Aorta (tissue), 5 donors: ENCODE results near the gene ANO8. TPM values are rescaled to one million over a fixed set of nuclear protein-coding genes. Genes with fewer than 3 reads are reported as not detected.
A peak's percentile ranks its signal among the peaks of the same experiment; 100 is the strongest.
"Not testable (repeated sequence)": the region's sequence is repeated elsewhere in the genome, so short reads cannot be mapped to it uniquely, and the experiment has no call there.

Experiments used
- ATAC-seq: fragments of 200-7000 bp; cut with Tn5 transposase; one replicate; pipeline ENCODE4 v1.9.1; 2022; ENCODE audit warnings: moderate library complexity; ENCODE audit not compliant: low FRiP score
- DNase-seq, 2 donors: peaks; one replicate each; pipeline ENCODE4 v3.0.0-alpha.2; 2020
- H3K27ac ChIP-seq, 2 donors: one replicate each; pipeline ENCODE4 v1.5.1; 2013; ENCODE audit warnings: low read length in 2 of 2, mild to moderate bottlenecking in 2 of 2, moderate library complexity in 2 of 2, control low read depth in 1 of 2, inconsistent platforms in 1 of 2, low read depth in 1 of 2
- H3K27me3 ChIP-seq, 2 donors: one replicate each; pipeline ENCODE4 v1.6.1; 2013; ENCODE audit warnings: control low read depth in 1 of 2, low read length in 1 of 2, mild to moderate bottlenecking in 1 of 2, moderate library complexity in 1 of 2; ENCODE audit not compliant: insufficient read depth in 2 of 2, control insufficient read depth in 1 of 2
- H3K36me3 ChIP-seq, 2 donors: one replicate each; pipeline ENCODE4 v1.6.1; 2013; ENCODE audit warnings: control low read depth in 1 of 2, low read length in 1 of 2, mild to moderate bottlenecking in 1 of 2; ENCODE audit not compliant: insufficient read depth in 2 of 2, control insufficient read depth in 1 of 2
- H3K4me1 ChIP-seq, 2 donors: one replicate each; pipeline ENCODE4 v1.6.1; 2013; ENCODE audit warnings: low read length in 2 of 2, control low read depth in 1 of 2, mild to moderate bottlenecking in 1 of 2, moderate library complexity in 1 of 2; ENCODE audit not compliant: insufficient read depth in 2 of 2, control insufficient read depth in 1 of 2
- H3K4me3 ChIP-seq, 2 donors: one replicate each; pipeline ENCODE4 v1.5.1; 2013; ENCODE audit warnings: low read length in 2 of 2, control low read depth in 1 of 2, mild to moderate bottlenecking in 1 of 2
- H3K9me3 ChIP-seq: one replicate; pipeline ENCODE4 v1.6.1; 2013; ENCODE audit warnings: mild to moderate bottlenecking, low read length; ENCODE audit not compliant: control insufficient read depth
- WGBS, 2 donors: extraction: QIAGEN DNeasy Blood & Tissue Kit; methylation state at CpG; one replicate each; pipeline ENCODE4 v1.1.7; 2013; 5-methylcytosine and 5-hydroxymethylcytosine counted together
- intact Hi-C, 2 donors: fragments of 100-400 bp; cut with DNase I; formaldehyde crosslinking; loops; one replicate each; pipeline versions ENCODE4 v1.14.2 to v1.15.0; 2022
- polyA plus RNA-seq, 2 donors: library from polyadenylated mRNA; stranded (reverse); fragments of 200-250 nt; gene quantifications; one replicate each; pipeline ENCODE4 v1.2.3, GENCODE V29; 2013
- total RNA-seq, 2 donors: library from RNA; stranded (reverse); fragmentation: NEBNext Ultra II Directional; extraction: Animal tissue kit (Norgen Biotek cat#: 25700); gene quantifications; one replicate each; pipeline ENCODE4 v1.2.1, GENCODE V29; 2021
- donor health status: healthy with polysubstance abuse.
- donor health status: Bipolar disorder and iron deficiency.
- donor health status: DM: no; HTN: no; CAD: no.
- donor health status: DM: no; HTN: no; CAD: no.
- donor health status: DM: yes; HTN: yes; CAD: no.

The ANO8 gene
- total and polyA plus RNA-seq, 4 donors, result 1.3 to 19.4 (median 14.2) TPM

DNA sequence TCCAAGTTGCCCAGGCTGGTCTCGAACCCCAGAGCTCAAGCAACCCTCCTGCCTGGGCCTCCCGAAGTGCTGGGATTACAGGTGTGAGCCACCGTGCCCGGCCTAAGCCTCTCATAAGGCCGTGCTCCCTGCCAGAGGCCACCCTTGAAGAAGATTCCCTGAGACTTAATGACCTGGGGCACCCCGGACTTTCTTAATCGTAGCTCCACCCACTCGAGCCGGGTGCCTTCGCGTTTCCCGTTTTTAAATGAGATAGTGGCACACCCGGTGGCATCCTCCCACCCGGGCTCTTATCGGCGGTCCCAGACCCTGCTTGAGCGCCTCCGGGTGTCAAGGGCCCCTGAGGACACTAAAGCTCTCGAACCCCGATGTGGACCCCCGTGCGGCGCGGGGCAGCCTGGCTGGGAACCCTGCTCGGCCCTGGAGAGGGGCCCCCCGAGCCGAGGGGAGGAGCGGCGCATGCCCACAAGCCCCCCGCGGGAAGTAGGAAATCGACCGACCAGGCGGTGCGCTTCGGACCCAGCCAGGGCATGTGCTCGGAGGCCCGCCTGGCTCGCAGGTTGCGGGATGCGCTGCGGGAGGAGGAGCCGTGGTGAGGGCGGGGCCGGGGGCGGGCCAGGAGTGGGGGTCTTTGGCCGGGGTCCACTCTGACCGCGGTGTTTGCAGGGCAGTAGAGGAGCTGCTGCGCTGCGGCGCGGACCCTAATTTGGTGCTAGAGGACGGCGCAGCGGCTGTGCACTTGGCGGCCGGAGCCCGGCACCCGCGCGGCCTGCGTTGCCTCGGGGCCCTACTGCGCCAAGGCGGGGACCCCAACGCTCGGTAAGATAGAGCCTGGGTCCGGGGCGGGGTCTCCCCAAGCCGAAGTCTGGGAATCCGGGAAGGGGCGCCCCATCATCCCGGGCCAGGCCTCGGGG is 53.0 kb downstream of the ANO8 start, which contains the start of gene ANKLE1:
ANKLE1 (plus strand) TSS at position 511 of the 914 bp plus-strand sequence; CDS start at position 531, 20 bp downstream.
- no peak within 1 kb of the TSS for H3K27ac ChIP-seq
- WGBS, 2 donors, result 7 to 8% methylated on average over 66 to 75 of the region's 75 CpGs

DNA sequence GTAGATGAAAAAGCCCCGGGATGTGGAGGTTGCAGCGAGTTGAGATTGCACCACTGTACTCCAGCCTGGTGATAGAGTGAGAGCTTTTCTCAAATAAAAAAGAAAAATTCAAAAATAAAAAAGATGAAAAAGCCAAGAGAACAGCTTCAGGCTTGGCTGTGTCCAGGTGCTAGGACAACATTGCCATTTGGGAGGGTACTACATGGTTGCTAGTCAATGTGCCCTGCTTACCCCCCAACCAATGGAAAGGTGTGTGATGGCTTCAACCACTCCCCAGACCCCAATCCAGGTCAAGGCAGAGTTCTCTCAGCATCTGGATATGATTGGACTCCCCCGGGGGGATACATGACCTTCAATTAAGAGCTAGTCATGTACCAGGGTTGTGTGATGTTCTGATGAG is 55.2 kb downstream of the ANO8 start:
- Histone ChIP-seq H3K27me3 (no peaks in the 10 kb centered on the region), H3K27ac (no peak overlapping the region), H3K9me3 (no peaks in the 10 kb centered on the region), H3K36me3 (peaks cover 0 to 6% of the 10 kb centered on the region in 2 donors), H3K4me1 (no peaks in the 10 kb centered on the region), H3K4me3 (no peak overlapping the region)
- no peak for DNase-seq
- no peak for ATAC-seq
- intact Hi-C loops, result no loop called here
- 67 to 78% methylated on average over 3 of the region's 3 CpGs for WGBS, 2 donors

More for the DNA sequence above, 53.0 kb downstream of the ANO8 start, which contains the start of gene ANKLE1:
- peak; percentile 31 for ATAC-seq
- intact Hi-C loops, result loop anchor here (2.0 to 5.0 kb wide), 4 partner anchors 69 to 215 kb away; no protein-coding TSS in a partner anchor
- Histone ChIP-seq H3K4me3 (peak within 1 kb of the TSS in 1 of 2 donors; percentile 1), H3K4me1 (no peaks in the 10 kb centered on the region), H3K36me3 (peaks cover 0 to 2% of the 10 kb centered on the region in 2 donors), H3K27me3 (no peaks in the 10 kb centered on the region), H3K9me3 (no peaks in the 10 kb centered on the region)
- peak in 1 of 2 donors; percentile 76 for DNase-seq

DNA sequence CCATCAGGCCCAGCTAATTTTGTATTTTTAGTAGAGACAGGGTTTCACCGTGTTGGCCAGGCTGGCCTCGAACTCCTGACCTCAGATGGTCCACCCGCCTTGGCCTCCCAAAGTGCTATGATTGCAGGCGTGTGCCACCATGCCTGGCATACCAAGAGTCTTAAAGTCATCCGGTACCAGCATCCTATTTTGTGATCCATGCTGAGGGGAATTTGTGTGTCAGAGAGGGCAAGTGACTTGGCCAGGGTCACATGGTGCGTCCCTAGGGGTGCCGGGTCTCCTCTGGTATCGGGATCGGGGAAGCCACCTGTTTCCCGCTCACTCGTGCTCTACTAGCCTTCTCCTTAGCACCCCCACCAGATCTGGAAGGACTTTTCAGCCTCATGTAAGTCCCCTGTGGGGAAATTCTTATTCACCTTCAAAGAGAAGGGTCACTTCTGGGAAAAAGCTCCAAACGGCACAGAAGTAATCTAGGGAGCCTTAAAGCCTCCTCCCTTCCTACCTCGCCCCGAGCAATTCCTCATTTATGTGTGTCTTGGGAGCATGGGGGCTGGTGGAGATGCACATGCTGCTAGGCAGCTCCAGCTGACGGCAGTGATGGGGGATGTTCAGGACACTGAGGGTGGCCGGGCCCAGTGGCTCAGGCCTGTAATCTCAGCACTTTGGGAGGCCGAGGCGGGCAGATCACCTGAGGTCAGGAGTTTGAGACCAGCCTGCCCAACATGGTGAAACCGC is 59.0 kb downstream of the ANO8 start:
- Histone ChIP-seq H3K27me3 (no peaks in the 10 kb centered on the region), H3K4me1 (no peaks in the 10 kb centered on the region), H3K9me3 (no peaks in the 10 kb centered on the region), H3K27ac (no peak overlapping the region), H3K36me3 (peaks cover 0 to 15% of the 10 kb centered on the region in 2 donors), H3K4me3 (no peak overlapping the region)
- no peak for ATAC-seq
- intact Hi-C loops, result no loop called here
- 88 to 90% methylated on average over 19 of the region's 19 CpGs for WGBS, 2 donors
- no peak for DNase-seq

DNA sequence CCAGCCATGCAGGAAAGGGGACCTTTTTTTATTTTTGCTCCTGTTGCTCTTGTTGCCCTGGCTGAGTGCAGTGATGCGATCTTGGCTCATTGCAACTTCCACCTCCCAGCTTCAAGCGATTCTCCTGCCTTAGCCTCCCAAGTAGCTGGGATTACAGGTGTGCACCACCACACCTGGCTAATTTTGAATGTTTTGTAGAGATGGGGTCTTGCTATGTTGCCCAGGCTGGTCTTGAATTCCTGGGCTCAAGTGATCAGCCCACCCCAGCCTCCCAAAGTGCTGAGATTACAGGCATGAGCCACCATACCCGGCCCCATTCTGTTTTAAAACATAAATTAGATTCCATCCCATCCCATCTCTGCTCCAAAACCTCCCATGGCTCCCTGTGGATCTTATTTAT is 59.8 kb downstream of the ANO8 start:
- H3K27me3 ChIP-seq, H3K9me3 ChIP-seq, DNase-seq, H3K4me1 ChIP-seq, intact Hi-C loops, H3K4me3 ChIP-seq, ATAC-seq, H3K27ac ChIP-seq: not testable (repeated sequence)
- 95 to 99% methylated on average over 3 of the region's 3 CpGs for WGBS, 2 donors
- peaks cover 0 to 15% of the 10 kb centered on the region in 2 donors for H3K36me3 ChIP-seq

Other genes with a start within 250 kb of the ANO8 start
- 10 to 100 TPM; 18.7 to 24.0 TPM for gene USE1, start 119.5 kb downstream of the ANO8 start, total RNA-seq
- gene USE1, start 119.5 kb downstream of the ANO8 start, polyA plus RNA-seq, result 10 to 100 TPM; 47.3 to 75.2 TPM
- gene OCEL1, start 108.6 kb downstream of the ANO8 start, total RNA-seq, result 10 to 100 TPM; 10.2 to 23.0 TPM
- 10 to 100 TPM; 26.1 to 26.2 TPM for gene OCEL1, start 108.6 kb downstream of the ANO8 start, polyA plus RNA-seq
- 10 to 100 TPM; 23.1 to 27.7 TPM for gene NR2F6, start 88.9 kb downstream of the ANO8 start, total RNA-seq
- gene NR2F6, start 88.9 kb downstream of the ANO8 start, polyA plus RNA-seq, result 10 to 100 TPM; 10.4 to 19.9 TPM
- gene USHBP1, start 70.1 kb downstream of the ANO8 start, total RNA-seq, result 10 to 100 TPM in 1 of 2 donors, 1 to 10 TPM in 1; 4.6 to 12.8 TPM
- gene USHBP1, start 70.1 kb downstream of the ANO8 start, polyA plus RNA-seq, result under 1 TPM; 0.13 to 0.61 TPM
- 10 to 100 TPM; 55.8 to 63.2 TPM for gene BABAM1, start 67.4 kb downstream of the ANO8 start, total RNA-seq
- gene BABAM1, start 67.4 kb downstream of the ANO8 start, polyA plus RNA-seq, result 100 to 1,000 TPM in 1 of 2 donors, 10 to 100 TPM in 1; 83.6 to 102 TPM
- 1 to 10 TPM in 1 of 2 donors, under 1 TPM in 1; 0.71 to 1.0 TPM for gene ANKLE1, start 53.0 kb downstream of the ANO8 start, total RNA-seq
- under 1 TPM in 1 of 2 donors, not detected in 1; 0.95 TPM for gene ANKLE1, start 53.0 kb downstream of the ANO8 start, polyA plus RNA-seq
- gene ABHD8, start 31.4 kb downstream of the ANO8 start, total RNA-seq, result 10 to 100 TPM in 1 of 2 donors, 1 to 10 TPM in 1; 9.8 to 10.8 TPM
- 10 to 100 TPM; 10.8 to 11.6 TPM for gene ABHD8, start 31.4 kb downstream of the ANO8 start, polyA plus RNA-seq
- gene MRPL34, start 29.0 kb downstream of the ANO8 start, total RNA-seq, result 10 to 100 TPM; 41.9 to 53.9 TPM
- gene MRPL34, start 29.0 kb downstream of the ANO8 start, polyA plus RNA-seq, result 100 to 1,000 TPM; 134 to 177 TPM
- gene DDA1, start 25.3 kb downstream of the ANO8 start, total RNA-seq, result 10 to 100 TPM; 21.4 to 33.2 TPM
- gene DDA1, start 25.3 kb downstream of the ANO8 start, polyA plus RNA-seq, result 10 to 100 TPM; 24.2 to 71.0 TPM
- gene GTPBP3, start 2.7 kb upstream of the ANO8 start, total RNA-seq, result 10 to 100 TPM; 16.7 to 27.7 TPM
- gene GTPBP3, start 2.7 kb upstream of the ANO8 start, polyA plus RNA-seq, result 10 to 100 TPM in 1 of 2 donors, 1 to 10 TPM in 1; 3.4 to 32.2 TPM
- 100 to 1,000 TPM; 368 to 411 TPM for gene PLVAP, start 42.5 kb upstream of the ANO8 start, total RNA-seq
- gene PLVAP, start 42.5 kb upstream of the ANO8 start, polyA plus RNA-seq, result 10 to 100 TPM in 1 of 2 donors, 1 to 10 TPM in 1; 4.0 to 21.8 TPM
- 1 to 10 TPM in 1 of 2 donors, under 1 TPM in 1; 0.71 to 1.7 TPM for gene CCDC194, start 59.3 kb upstream of the ANO8 start, total RNA-seq
- not detected for gene CCDC194, start 59.3 kb upstream of the ANO8 start, polyA plus RNA-seq
- 100 to 1,000 TPM in 1 of 2 donors, 10 to 100 TPM in 1; 72.0 to 116 TPM for gene BST2, start 70.8 kb upstream of the ANO8 start, total RNA-seq
- 100 to 1,000 TPM; 114 to 171 TPM for gene BST2, start 70.8 kb upstream of the ANO8 start, polyA plus RNA-seq
- gene MVB12A, start 85.2 kb upstream of the ANO8 start, total RNA-seq, result 10 to 100 TPM; 28.5 to 48.0 TPM
- 10 to 100 TPM; 50.7 to 68.6 TPM for gene MVB12A, start 85.2 kb upstream of the ANO8 start, polyA plus RNA-seq
- under 1 TPM in 1 of 2 donors, not detected in 1; 0.30 TPM for gene TMEM221, start 113.8 kb upstream of the ANO8 start, total RNA-seq
- under 1 TPM in 1 of 2 donors, not detected in 1; 0.38 TPM for gene TMEM221, start 113.8 kb upstream of the ANO8 start, polyA plus RNA-seq
- not detected for gene NXNL1, start 126.1 kb upstream of the ANO8 start, total RNA-seq
- not detected for gene NXNL1, start 126.1 kb upstream of the ANO8 start, polyA plus RNA-seq
- 10 to 100 TPM; 12.0 to 22.2 TPM for gene SLC27A1, start 135.7 kb upstream of the ANO8 start, total RNA-seq
- 10 to 100 TPM in 1 of 2 donors, 1 to 10 TPM in 1; 6.8 to 37.8 TPM for gene SLC27A1, start 135.7 kb upstream of the ANO8 start, polyA plus RNA-seq
- gene PGLS, start 176.8 kb upstream of the ANO8 start, total RNA-seq, result 10 to 100 TPM; 38.0 to 50.6 TPM
- 10 to 100 TPM; 31.7 to 90.6 TPM for gene PGLS, start 176.8 kb upstream of the ANO8 start, polyA plus RNA-seq
- gene COLGALT1, start 220.8 kb upstream of the ANO8 start, total RNA-seq, result 10 to 100 TPM; 67.1 to 91.2 TPM
- 10 to 100 TPM; 26.3 to 45.6 TPM for gene COLGALT1, start 220.8 kb upstream of the ANO8 start, polyA plus RNA-seq